ENCODE data around the gene LRSAM1. TPM values are rescaled to one million over a fixed set of nuclear protein-coding genes. Genes with fewer than 3 reads are reported as not detected.

Gene LRSAM1
- total and polyA plus RNA-seq, 9 of the 15 experiments (the other 6 are each of a cell fraction or from before 2014, with no cell fraction given): 0.07 to 16.2 (median 4.7) TPM

- TF ChIP-seq MGA (IDR thresholded peaks at IDR 0.05) (0 out of 2 replicates have a peak, but pooled peaks have one; percentile 68), ZNF197 (CRISPR knock-in tag; IDR thresholded peaks at IDR 0.05; ENCODE audit: low read depth) (peak; percentile 31; the same call in 1 of the 2 replicates), DMBX1 (CRISPR knock-in tag; IDR thresholded peaks at IDR 0.05; ENCODE audit: borderline replicate concordance) (peak; percentile 10; the same call in 1 of the 2 replicates), POLR2A (conservative IDR thresholded peaks at IDR 0.05) (no peak), RREB1 (CRISPR knock-in tag; IDR thresholded peaks at IDR 0.05) (no peak), ZNF699 (CRISPR knock-in tag; IDR thresholded peaks at IDR 0.05; ENCODE audit: insufficient replicate concordance) (no peak), BCL6 (CRISPR knock-in tag; IDR thresholded peaks at IDR 0.05) (no peak)
These were observed 58.6 kb downstream of the LRSAM1 start (continued) for GRCh38 chr9:127509955-127510299.

All from K562 (cell line).